GM18519 (cell line): ENCODE results near the gene CEP104.

ENCODE experiments used
- ATAC-seq: cut with Tn5 transposase; IDR thresholded peaks from one replicate; pipeline ENCODE4 v1.9.1; 2021; ENCODE audit warnings: mild to moderate bottlenecking, moderate library complexity; ENCODE audit not compliant: unreplicated experiment, low FRiP score

CEP104 gene

DNA sequence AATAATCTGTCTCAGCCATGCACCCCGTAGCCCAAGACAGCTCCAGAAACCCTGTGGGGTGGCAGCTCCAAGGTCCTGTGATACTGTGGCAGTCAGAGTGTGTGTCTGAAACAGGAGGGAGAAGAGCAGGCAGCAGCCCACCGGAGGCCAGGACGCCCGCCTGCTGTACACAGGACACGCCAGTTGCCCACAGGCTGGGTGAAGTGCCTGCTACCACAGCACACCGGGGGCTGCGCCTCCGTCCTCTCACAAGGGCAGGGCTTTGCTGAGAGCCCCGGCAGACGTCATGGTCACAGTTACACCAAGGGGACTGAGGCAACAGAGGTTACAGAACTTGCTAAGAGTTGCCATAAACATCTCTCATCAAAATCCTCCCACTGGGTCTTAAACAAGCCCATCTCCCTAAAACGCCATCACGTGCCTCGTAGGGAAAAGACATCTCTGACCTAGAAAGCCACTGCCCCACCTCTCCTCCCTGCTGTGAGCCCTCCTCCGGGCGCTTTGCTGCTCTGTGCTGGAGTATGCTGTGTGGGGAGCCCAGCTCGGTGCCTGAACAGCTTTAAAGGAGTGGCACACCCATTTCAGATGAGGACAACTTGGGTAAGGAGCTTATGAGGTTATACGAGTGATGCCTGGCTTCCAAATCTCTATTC lies 37.7 kb upstream of the CEP104 start:
- ATAC-seq, result no peak

DNA sequence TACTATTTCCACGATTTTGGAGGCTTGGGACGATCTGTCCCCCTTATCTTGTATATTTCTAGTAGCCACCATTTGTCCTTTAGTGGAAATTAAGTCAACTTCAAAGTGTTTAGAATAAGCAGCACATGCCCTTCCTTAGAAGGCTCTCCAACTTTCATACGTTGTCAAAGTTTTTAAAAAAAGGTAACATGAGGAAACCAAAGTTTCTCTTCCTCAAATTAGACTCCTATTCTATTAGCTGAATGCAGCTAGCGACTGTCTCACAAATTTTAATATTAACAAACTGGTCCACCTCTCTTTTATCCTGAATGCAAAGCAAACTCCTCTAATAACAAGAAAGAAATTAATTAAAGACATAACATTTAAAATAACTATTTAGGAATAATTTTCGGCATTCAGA lies 36.2 kb upstream of the CEP104 start:
- no peak for ATAC-seq

DNA sequence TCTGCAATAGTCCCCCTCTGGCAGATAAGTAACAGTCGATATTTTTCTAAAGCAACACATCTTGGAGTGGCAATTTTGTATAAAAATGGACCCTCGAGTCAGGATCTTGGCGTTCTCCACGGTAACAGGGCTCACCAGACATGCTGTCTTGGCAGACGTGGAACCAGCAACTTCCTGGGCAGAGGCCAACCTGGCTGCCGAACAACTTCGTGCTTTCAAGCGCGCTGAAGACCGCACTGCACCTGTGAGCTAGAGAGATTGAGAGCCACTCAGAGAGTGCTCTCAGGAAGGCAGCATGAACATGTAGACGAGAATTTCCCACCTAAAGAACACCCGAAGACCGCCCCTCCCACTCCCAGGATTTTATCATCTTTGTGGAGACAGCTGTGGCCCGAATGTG lies 35.7 kb upstream of the CEP104 start:
- ATAC-seq, result no peak

DNA sequence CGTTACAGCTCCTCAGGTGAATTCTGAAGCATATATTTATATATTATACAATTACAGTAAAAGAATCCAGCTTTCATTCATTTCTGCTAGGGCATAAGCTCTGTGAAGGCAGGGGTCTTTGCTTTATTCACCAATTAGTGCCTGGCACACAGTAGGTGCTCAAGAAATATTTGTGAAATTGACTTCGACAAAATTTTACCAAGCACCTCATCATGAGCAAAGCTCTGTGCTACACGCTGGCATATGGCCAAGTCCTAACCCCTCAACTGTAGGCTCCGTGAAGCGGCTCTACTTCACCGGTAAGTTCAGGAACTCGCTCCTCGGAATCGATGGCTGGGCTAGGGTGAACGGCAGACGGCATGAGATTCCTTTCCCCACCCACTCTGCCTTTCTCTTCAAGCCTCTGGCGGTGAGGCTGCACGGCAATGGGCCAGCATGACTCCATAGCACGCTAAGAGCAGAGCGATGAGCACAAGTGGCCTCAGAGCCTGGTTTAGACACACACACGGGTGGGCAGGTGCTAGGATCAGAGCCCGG lies 34.4 kb upstream of the CEP104 start:
- ATAC-seq, result no peak

DNA sequence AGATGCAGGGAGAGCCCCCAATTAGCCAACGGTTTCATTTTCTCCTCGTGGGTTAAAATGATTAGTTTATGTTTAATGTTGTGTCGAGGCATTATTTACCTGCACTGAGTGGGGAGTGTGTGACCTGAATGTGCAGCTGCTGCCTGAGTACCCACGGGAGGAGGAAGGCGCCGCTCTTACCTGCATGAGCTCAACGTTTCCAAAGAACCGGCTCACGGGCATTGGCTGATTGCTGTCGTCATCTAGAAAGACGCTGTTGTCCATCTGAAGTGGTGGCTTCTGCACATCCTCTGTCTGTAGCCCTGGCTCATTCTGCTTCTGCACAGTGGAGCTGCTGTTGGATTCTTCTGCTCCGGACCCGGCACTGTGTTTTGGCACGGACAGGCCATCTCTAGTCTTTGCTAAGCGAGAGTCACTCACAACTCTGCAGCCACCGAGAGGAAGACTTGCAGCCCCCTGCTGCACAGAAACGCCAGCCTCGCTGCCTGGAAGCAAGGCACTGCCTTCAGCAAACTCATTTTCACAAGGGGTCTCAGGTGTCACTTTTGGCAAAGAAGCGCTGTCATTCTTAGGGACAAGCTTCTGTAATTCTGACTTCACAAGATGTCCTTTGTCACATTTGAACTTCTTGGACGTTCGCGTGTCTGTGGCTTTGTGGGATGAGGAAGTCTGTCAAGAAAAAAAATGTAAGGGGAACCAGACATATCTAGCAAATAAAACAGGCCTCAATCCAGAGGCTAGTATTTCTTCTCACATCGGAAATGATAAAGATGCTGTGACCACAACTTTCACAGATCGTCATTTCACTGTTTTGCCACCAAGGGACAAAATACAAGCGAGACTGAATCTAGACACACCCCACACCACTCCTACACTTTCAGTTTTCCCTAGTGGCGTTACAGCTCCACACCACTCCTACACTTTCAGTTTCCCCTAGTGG lies 33.6 kb upstream of the CEP104 start:
- ATAC-seq, result no peak

DNA sequence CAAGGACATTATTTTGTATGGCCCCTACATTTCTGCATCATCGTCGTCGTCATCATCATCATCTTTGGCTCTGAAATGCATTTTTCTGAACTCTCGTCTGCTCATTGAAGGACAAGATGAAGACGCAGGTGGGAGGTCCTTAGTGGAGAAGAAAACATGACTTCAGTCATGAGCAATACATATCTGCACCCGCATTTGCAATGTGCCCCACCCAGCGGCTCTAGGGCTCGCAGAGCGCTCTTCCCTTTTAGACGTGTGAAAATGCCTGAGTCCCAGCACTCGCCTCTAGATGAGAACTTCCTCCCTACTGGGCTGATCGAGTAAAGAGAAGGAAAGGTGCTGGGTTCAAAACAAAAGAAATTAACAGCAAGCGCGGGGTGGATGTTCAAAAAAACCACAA lies 32.9 kb upstream of the CEP104 start:
- no peak for ATAC-seq

DNA sequence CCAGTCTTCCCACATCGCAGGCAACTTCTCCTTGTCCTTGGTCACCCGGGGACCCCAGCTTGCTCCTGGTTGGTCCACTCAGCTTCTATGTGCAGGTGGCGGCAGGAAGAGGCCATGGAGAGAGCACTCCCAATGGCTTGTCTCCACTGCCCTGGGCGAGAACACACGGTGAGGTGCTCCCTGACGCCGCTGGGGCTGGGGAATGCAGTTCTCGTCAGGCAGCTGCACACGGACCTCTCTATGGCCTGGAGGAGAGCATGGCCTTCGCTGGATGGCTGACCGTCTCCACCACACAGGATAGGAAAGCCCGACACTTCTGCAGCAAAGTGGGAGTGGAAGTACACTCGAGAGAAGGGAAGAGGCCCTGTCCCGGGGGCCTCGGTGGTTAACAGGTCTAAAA lies 31.3 kb upstream of the CEP104 start:
- no peak for ATAC-seq

DNA sequence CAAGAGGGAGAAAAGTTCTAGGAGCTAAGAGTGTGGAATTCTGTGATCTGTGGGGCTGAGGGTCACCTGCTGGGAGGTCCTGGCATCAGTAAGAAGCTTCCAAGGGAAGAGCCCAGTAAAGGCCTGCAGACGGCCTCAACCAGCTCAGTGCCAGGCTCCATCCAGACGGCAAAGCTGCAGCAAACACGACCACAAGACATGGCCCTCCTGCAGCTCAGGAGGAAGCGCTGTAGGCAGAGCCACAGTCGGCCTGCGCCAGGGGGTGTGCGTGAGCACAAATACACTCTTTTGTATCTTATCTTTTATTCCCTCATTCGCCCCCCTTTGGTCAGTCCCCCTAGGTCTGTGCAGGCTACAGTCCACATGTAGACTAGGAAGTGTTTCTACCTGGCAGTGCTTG lies 29.7 kb upstream of the CEP104 start:
- ATAC-seq, result no peak

DNA sequence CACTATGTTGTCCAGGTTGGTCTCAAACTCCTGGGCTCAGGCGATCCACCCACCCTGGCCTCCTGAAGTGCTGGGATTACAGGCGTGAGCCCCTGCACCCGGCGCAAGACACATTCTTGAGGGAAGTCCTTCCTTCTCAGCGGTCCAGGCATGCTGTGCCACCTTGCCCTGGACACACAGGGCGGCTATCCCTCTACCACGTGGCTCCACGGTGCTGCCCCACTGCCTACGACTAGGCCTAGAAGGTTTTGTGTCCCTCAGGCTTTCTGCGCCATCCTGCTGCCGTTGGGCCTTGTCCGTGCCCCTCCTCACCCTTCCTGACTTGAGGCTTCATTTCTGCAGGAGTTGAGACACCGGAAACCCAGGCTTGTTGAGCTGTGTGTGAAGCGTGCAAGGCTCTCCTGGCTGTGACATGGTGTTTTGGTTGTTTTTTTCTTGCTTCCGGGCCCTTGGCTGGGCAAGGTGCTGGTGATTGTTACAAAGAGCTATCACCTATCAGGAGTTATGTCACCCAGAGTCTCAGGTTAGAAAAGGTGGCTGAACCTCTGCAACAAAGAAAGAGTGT lies 29.2 kb upstream of the CEP104 start:
- ATAC-seq, result no peak

DNA sequence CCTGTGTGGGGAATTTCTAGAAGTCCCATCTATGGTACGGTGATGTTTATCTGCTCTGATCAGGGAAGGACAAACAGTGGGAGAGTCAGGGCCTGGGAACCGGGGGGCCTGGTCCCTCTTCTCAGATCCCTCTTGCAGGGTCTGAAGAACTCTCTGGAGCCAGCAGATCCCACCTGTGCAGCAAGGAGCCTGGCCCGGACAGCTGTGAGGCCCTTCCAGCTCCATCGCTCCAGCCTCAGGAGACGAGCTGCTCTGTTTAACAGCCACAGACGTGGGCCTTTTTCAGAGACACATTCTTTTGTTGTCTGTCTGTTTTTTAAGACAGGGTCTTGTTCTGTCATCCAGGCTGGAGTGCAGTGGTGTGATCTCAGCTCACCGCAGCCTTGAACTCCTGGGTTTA lies 28.6 kb upstream of the CEP104 start:
- no peak for ATAC-seq

DNA sequence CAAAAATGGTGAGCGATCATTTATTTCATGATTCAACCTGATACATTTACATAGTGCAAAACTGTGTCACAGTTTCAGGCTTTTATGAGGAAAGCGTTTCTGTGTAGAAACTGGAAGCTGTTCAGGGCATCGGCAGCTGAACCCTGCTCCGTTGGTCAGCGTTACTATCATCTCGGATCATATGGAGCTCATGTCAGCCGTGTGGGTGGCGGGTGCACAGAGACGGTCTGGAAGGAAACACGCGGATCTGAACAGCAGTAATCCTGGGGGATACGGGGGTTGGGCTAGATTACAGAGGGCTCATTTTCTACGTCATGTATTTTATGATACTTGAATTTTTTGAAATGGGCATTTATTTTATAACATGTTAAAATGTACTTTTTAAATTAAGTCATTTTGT lies 28.0 kb upstream of the CEP104 start:
- no peak for ATAC-seq

DNA sequence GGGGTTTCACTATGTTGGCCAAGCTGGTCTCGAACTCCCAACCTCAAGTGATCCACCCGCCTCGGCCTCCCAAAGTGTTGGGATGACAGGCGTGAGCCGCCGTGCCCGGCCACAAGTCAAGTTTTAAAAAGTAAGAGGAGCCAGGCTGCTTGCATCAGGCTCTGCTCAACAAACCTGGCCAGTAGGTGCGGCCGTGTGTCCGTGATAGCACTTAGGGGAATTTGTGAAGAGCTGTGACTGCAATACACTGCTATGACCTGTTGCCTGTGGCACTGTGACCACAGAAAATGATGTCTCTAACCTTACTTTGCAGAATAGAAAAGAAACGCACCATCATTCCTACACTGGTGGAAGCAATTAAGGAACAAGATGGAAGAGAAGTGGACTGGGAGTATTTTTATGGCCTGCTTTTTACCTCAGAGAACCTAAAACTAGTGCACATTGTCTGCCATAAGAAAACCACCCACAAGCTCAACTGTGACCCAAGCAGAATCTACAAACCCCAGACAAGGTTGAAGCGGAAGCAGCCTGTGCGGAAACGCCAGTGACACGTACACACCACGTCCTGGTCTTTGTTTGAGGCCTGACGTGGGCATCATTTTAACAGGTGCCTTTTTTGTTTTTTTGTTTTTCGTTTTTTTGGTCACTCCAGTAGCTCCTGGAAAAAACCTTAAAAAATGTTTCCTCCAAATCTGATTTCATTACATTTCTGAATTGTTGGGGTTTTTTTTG lies 26.3 kb upstream of the CEP104 start:
- no peak for ATAC-seq

DNA sequence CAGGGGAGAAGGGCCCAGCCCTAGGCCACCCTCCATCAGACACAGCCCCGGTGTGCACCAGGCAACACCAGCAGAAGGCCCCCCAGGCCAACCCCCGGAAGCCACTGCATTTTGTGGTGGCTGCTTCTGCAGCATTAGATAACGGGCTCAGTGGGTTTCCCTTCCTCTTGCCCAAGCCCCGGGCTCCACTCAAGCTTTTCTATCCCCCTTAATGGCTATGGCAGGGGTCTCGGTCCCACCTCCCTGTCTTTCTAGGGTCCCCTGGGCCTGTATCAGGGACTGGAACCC lies 24.1 kb upstream of the CEP104 start:
- no peak for ATAC-seq

DNA sequence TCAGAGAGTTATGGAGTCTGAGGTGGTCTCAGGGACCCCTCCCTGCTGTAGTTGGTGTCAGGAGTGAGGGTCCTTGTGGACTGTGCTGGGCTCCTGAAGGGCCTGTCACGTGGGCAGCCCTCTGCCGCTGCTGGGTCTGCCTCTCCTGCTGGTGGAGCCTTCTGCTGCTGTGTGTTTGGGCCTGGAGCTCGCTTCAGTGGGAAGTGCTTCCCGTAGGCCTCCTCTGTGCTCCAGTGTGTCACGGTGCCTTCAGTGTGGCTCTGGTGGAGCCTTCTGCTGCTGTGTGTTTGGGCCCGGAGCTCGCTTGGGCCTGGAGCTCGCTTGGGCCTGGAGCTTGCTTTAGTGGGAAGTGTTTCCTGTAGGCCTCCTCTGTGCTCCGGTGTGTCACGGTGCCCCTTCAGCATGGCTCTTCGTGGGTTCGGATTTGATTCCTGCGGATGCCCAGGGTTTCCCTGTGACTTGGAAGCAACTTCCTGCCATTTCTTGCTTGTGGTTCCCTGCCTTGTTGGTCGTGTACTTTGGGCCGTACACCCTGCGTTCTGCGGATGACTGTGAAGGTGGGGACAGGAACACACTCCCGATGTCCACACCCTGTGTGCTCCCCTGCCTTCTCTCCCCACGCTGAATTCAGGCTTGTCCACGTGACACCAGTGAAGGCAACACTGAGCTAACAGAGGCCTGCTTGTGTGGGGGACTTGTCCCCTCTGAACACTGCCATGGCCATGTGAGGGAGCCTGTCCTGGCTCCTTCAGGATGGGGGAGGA lies 23.6 kb upstream of the CEP104 start:
- no peak for ATAC-seq

DNA sequence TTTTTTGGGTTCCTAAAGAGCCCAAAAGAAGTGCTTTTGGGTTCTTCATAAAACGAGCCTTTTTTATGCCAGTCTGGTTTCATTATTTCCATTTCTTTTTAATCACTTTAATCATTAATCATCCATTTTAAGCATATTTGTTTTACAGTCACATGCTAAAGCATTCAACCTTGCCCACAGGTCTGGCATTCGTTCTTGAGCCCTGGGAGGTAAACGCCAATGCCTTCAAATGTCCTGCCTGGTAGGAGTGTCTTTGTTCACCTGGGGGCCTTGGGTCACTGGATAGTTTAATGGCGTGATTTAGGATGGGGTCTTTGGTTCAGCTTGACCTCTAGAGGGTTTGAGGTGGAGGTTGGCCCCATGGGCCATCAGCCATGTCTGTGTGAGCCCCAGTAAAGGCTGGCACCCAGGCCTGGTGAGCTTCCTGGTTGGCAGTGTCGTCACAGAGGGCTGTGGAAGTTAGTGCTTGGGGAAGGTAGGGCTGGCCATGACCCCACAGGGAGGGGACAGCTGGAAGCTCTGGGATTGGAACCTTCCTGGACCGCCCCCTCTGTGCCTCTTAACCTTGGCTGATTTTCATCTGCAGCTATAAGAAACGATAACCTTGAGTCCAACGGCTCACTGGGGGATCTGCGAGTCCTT lies 22.9 kb upstream of the CEP104 start:
- no peak for ATAC-seq

DNA sequence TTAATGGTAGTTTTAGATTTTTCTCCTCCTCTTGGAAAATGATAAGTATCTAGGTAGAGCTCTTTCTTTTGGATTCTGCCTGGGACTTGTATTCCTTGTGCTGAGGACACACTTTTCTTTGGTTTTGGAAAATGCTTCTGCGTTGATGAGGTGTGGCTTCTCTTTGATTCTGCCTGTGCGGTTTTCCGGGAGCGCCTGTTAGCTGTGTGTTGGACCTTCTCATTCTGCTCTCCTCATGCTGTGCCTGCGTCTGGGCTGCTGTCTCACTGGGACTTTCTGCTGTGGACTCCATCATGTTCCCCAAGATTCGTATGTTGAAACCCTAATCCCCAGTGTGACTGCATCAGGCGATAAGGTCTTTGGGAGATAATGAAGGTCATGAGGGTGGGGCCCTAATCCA lies 22.1 kb upstream of the CEP104 start:
- no peak for ATAC-seq

DNA sequence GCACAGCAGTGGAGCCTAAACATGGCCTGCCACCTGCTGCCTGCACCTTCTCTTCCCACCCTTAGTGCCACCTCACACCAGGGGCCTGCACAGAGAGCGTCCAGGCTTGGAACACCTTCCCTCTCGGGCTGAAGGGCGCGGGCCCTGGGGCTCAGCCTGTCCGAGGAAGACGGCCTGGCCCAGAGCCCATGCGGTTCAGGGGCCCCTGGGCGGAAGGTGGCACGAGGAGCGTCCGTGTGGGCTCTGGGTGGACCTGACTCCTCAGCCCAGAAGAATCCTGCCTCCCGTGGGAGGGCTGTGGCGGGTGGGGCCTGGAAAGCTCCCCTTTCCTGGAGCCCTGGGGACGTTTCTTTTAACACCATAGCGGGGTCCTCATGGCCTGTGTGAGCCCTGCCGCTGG lies 19.7 kb upstream of the CEP104 start:
- no peak for ATAC-seq

DNA sequence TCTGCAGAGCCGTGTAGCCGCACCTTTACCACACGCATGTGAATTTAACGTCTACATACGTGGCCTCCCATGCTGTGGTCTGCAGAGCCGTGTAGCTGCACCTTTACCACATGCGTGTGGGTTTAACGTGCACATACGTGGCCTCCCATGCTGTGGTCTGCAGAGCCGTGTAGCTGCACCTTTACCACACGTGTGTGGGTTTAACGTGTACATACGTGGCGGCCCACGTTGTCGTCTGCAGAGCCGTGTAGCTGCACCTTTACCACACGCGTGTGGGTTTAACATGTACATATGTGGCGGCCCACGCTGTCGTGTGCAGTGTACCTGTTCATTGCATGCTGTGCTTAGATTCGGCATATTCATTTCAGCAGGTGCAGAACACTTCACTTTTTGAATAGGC lies 17.7 kb upstream of the CEP104 start:
- no peak for ATAC-seq

DNA sequence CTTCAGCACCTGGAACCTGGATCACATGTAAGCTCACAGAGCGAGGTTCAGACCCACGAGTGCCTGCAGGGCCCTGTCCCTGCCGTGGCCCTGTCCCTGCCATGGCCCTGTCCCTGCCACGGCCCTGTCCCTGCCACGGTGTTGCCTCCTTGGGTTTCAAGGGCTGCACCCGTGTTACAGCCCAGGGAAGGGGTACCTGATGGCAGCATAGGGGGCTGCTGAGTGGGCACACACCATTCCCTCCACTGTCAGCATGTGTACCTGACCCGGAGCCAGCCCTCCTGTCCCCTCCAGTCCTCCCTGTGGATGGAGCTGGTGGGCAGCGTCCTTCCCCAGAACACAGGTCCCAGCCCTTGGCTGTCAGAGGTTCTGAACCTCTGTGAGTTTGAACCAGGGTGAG lies 15.5 kb upstream of the CEP104 start:
- no peak for ATAC-seq

DNA sequence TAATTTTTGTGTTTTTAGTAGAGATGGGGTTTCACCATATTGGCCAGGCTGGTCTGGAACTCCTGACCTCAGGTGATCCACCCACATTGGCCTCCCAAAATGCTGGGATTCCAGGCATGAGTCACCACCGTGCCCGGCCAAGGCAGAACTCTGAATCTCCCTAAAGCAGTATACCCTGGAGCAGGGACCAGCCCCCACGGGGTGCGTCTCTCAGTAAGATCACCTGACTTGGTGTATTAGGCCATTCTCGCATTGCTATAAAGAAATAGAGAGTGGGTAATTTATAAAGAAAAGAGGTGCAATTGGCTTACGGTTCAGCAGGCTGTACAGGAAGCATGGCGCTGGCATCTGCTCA lies 14.4 kb upstream of the CEP104 start:
- ATAC-seq, result no peak
